ENCODE results near the gene TMEM243.
"Not testable (repeated sequence)": the region's sequence is repeated elsewhere in the genome, so short reads cannot be mapped to it uniquely, and the experiment has no call there.

The TMEM243 gene

GRCh38 chr7:87210506-87210905 is 9.0 kb downstream of the TMEM243 start:
- no peak for DNase-seq

DNA sequence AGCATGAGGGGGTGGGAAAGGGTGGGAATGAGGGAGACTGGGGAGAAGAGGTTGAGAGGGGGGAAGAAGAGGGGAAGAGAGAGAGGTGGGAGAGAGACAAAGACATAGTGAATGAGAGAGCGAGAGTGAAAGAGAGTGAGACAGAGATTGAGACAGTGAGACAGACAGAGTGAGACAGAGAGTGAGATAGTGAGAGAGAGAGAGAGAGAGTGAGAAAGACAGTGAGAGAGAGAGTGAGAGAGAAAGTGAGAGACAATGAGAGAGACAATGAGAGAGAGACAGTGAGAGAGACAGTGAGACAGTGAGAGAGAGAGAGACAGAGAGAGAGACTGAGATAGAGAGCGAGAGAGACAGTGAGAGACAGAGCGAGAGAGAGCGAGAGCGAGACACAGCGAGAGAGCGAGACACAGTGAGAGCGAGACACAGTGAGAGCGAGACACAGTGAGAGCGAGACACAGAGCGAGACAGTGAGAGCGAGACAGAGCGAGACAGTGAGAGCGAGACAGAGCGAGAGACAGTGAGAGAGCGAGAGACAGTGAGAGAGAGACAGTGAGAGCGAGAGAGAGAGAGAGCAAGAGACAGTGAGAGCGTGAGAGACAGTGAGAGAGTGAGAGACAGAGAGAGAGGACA is 10.1 kb downstream of the TMEM243 start:
- no peak for DNase-seq

GRCh38 chr7:87206361-87206760 is 13.2 kb downstream of the TMEM243 start:
- no peak for DNase-seq

DNA sequence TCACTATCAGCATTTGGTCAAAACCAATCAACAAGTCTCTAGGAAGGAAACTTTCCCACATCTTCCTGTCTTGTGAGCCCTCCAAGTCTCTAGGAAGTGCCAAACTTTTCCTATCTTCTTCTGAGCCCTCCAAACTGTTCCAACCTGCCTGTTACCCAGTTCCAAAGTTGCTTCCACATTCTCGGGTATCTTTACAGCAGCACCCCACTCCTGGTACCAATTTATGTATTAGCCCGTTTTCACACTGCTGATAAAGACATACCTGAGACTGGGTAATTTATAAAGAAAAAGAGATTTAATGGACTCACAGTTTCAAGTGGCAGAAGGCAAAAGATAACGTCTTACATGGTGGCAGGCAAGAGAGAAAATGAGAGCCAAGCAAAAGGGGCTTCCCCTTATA is 13.8 kb downstream of the TMEM243 start:
- DNase-seq, result not testable (repeated sequence)

DNA sequence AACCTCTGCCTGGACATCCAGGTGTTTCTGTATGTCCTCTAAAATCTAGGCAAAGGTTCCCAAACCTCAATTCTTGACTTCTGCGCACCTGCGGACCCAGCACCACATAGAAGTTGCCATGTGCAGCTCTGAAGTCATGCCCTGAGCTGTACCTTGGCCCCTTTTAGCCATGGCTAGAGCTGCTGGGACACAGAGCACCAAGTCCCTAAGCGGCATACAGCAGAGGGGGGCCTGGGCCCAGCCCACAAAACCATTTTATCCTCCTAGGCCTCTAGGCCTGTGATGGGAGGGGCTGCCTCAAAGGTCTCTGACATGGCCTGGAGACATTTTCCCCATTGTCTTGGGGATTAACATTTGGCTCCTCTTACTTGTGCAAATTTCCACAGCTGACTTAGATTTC is 14.6 kb downstream of the TMEM243 start:
- DNase-seq, result no peak

DNA sequence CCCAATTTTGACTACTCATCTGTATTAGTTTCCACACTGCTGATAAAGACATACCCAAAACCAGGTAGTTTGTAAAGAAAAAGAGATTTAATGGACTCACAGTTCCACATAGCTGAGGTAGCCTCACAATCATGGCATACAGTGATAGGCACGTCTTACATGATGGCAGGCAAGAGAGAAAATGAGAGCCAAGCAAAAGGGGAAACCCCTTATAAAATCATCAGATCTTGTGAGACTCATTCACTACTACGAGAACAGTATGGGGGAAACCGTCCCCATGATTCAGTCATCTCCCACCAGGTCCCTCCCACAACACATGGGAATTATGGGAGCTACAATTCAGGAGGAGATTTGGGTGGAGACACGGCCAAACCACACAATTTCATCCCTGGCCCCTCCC is 15.6 kb downstream of the TMEM243 start:
- DNase-seq, result not testable (repeated sequence)

GRCh38 chr7:87202705-87203104 is 16.8 kb downstream of the TMEM243 start:
- DNase-seq, result no peak

DNA sequence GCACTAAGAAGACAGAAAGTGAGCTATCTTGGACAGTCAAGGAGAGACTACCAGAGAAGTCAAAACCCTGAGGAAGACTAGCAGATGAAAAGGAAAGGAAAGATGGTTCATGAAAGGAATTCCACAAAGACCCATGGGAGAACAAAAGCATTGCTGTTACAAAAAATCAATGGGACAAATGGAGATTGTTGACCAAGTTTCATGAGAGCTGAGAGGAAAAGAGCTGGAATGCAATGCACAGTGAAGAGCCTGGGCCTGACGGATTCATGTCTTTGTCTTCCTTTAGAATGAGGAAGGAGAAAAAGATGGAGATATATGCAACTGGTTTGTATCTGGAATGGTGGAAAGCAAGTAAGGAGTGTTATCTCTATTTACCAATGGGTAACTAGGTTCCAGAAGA is 17.3 kb downstream of the TMEM243 start:
- DNase-seq, result no peak

DNA sequence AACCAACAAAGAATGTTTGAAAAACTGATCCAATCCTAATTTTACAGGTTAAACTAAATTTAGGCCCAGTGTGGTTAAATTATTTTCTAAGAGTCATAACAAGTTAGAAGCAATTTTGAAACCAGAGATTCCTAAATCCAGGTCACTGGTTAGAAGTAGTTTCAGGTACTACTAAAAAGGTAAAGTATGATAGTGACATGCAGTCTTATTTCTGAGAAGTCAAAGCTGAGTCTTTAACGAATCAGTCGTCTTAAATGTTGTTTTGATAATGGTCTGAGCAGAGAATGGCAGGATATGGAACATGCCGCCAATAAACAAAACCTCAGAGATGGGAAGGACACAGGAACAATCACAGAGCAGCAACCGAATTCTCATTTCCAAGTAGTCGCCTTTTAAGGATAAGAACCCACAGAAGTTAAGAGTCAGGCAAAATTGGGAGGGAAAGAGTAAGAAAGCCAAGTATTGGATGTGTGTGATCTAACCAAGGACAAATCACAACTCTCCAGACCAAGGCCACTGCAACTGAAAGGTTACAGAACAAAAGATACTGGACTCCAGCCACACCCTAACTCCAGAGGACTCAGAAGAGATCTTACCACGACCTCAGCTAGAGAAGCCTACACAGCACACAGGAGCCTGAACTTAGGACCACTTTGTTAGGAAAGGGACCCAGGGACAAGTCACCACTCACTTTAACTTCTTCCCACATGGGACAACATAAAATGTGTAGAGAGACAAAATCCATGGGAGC is 19.7 kb downstream of the TMEM243 start:
- no peak for DNase-seq

DNA sequence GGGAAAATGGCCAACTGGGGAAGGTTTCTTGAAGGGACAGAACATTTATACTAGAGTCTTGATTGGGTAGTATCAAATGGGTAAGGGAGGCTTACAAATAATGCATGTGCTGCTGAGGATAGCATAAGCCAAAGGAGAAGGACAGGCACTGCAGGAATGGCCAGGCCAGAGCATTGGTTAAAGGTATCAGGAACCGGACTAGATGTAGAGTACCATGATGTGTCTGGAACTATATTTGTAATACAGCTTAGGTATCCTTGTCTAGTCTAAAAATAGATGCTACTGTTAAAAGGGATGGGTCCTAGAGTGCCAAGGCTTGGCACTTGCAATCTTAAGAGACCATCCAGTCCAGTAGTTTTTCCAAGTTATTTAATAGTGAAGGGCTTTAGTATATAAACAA is 20.3 kb downstream of the TMEM243 start:
- no peak for DNase-seq

GRCh38 chr7:87193912-87194311 is 25.6 kb downstream of the TMEM243 start:
- DNase-seq, result no peak

GRCh38 chr7:87192784-87193487 is 26.6 kb downstream of the TMEM243 start:
- no peak for DNase-seq

DNA sequence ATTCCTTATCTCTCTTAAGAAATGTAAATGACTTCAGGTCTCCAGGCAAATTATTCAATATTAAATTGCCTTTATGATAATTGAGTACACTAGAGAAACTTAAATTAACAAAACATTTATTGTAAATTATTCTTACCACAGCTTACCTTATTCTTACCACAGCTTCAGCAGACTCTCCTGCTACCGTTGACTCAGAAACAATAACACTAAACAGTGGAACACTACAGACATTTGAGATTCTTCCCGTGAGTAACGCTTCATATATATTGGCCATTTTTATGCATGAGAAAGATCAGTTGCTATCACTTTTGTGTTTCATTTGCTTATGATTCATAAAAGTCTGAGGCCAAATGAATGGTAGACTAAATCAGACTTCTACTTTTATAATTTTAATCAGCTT is 28.7 kb downstream of the TMEM243 start:
- no peak for DNase-seq

- no peak for DNase-seq
Measured at GRCh38 chr7:87188930-87189329, 30.6 kb downstream of the TMEM243 start.

DNA sequence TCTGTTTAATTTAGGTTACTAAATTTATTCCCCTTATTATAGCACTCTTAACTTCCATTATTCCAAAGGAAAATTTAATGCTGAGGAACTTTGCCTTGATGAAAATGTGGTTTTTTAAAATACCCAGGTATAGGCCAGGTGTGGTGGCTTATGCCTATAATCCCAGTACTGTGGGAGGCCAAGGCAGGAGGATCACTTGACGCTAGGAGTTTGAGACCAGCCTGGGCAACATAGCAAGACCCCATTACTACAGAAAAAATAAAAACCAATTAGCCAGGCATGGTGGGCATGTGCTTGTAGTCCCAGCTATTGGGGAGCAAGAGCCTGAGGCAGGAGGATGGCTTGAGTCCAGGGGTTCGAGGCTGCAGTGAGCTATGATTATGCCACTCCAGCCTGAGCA is 32.4 kb downstream of the TMEM243 start:
- no peak for DNase-seq

DNA sequence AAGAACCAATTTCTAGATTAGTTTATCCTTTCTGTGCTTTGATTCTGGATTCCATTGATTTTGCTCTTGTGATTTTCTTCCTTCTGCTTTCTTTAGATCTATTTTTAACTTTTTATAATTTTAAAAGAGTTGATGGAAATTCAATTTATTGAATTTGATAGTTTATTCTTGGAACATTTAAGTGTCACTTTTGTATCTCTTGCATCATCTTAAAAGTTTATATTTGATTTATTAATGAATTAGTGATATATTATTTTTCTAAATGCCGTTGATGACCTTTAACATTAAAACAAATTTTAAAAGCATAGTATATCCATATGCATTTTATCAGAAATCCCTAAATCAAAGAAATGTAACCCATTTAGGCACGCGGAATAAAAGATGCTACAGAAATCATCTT is 40.4 kb downstream of the TMEM243 start:
- DNase-seq, result no peak

GRCh38 chr7:87178320-87178719 is 41.2 kb downstream of the TMEM243 start:
- DNase-seq, result no peak

DNA sequence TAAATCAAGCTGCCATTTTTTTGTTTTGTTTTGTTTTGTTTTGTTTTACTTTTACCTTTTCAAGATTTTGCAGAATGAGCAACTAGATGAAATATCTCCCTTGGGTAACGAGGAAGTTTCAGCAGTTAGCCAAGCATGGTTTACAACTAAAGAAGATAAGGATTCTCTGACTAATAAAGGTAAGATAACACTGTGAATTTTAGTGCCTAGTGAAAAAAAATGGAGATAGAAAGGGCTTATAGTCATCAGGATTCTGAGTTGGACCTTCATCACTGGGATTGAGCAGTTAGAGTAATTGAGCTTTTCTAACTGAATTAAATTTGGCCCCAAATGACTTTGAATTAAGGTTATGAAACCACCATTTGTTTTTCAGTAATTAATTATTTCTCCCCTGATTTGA is 46.1 kb downstream of the TMEM243 start:
- DNase-seq, result no peak

DNA sequence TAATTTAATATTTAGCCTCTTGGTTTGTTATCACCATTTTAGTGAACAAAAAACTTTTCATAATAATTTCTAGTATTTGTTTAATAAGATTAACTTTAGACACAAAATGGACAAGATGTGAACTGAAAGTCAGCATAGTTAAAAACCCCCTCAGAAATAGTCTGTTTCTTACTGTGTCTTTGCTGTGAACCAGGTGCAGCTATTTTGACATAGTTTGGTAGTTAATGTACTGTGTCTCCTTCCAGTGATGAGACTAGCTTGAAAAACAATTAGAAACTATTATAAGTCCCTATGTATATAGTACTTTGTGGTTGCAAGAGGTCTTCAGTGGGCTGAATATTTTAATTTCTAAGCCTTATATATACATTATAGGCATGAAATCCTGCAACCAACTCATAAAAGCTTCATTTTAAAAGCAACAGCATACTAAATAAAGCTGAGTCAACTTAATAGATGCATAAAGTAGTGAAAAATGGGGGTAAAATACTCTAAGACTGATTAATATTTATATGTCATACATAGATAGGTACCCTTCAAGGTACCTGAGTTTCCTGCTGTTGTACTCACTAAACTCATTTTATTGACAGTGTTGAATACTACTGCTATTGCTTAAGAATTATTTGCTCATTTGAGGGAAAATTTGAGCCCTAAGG is 48.1 kb downstream of the TMEM243 start:
- no peak for DNase-seq

GRCh38 chr7:87170828-87171227 is 48.7 kb downstream of the TMEM243 start:
- no peak for DNase-seq

- DNase-seq, result no peak
Measured at GRCh38 chr7:87164433-87164832, 55.1 kb downstream of the TMEM243 start.

GRCh38 chr7:87159538-87159937 is 60.0 kb downstream of the TMEM243 start:
- no peak for DNase-seq

GRCh38 chr7:87156709-87157108 is 62.8 kb downstream of the TMEM243 start:
- no peak for DNase-seq

GRCh38 chr7:87155788-87156187 is 63.7 kb downstream of the TMEM243 start:
- DNase-seq, result no peak
